Measurements from ENCODE around the gene EIF1. TPM values are rescaled to one million over a fixed set of nuclear protein-coding genes. Genes with fewer than 3 reads are reported as not detected.

EIF1 gene
- total RNA-seq, 4 donors from 2014 or later: 211 to 299 (median 249) TPM

GRCh38 chr17:41717408-41718286 is 29.0 kb downstream of the EIF1 start:
- WGBS, 2 donors: 35 to 39% methylated on average over 15 of the region's 15 CpGs
- peak in 1 of 2 donors; percentile 69 for DNase-seq (ENCODE audit: low spot score in 2 of 2)
- TF ChIP-seq CTCF (IDR thresholded peaks at IDR 0.05): no peak
- TF ChIP-seq POLR2A (IDR thresholded peaks at IDR 0.05): no peak
- intact Hi-C loops (cut with DNase I; ENCODE audit: low total_unique reads): no loop called here
- H3K4me3 ChIP-seq (ENCODE audit: low read depth, poor library complexity, severe bottlenecking): no peak overlapping the region

- WGBS, 2 donors: 34 to 51% methylated on average over 5 of the region's 5 CpGs
- no peak overlapping the region for H3K4me3 ChIP-seq (ENCODE audit: low read depth, poor library complexity, severe bottlenecking)
- intact Hi-C loops (cut with DNase I; ENCODE audit: low total_unique reads): no loop called here
- TF ChIP-seq CTCF (IDR thresholded peaks at IDR 0.05): no peak
- TF ChIP-seq POLR2A (IDR thresholded peaks at IDR 0.05): no peak
- no peak for DNase-seq (ENCODE audit: low spot score in 2 of 2)
Measured at GRCh38 chr17:41718287-41718645, 29.6 kb downstream of the EIF1 start.

GRCh38 chr17:41722231-41722630 is 33.5 kb downstream of the EIF1 start:
- intact Hi-C loops (cut with DNase I; ENCODE audit: low total_unique reads): no loop called here
- TF ChIP-seq CTCF (IDR thresholded peaks at IDR 0.05) (no peak), POLR2A (IDR thresholded peaks at IDR 0.05) (no peak)
- 83 to 85% methylated on average over 7 of the region's 7 CpGs for WGBS, 2 donors
- no peak for DNase-seq (ENCODE audit: low spot score in 2 of 2)
- H3K4me3 ChIP-seq (ENCODE audit: low read depth, poor library complexity, severe bottlenecking): no peak overlapping the region

GRCh38 chr17:41723801-41724475 is 35.3 kb downstream of the EIF1 start:
- no peak for DNase-seq (ENCODE audit: low spot score in 2 of 2)
- intact Hi-C loops (cut with DNase I; ENCODE audit: low total_unique reads): no loop called here
- no peak overlapping the region for H3K4me3 ChIP-seq (ENCODE audit: low read depth, poor library complexity, severe bottlenecking)
- 75 to 82% methylated on average over 11 to 12 of the region's 12 CpGs for WGBS, 2 donors
- no peak for TF ChIP-seq CTCF (IDR thresholded peaks at IDR 0.05)
- no peak for TF ChIP-seq POLR2A (IDR thresholded peaks at IDR 0.05)

DNA sequence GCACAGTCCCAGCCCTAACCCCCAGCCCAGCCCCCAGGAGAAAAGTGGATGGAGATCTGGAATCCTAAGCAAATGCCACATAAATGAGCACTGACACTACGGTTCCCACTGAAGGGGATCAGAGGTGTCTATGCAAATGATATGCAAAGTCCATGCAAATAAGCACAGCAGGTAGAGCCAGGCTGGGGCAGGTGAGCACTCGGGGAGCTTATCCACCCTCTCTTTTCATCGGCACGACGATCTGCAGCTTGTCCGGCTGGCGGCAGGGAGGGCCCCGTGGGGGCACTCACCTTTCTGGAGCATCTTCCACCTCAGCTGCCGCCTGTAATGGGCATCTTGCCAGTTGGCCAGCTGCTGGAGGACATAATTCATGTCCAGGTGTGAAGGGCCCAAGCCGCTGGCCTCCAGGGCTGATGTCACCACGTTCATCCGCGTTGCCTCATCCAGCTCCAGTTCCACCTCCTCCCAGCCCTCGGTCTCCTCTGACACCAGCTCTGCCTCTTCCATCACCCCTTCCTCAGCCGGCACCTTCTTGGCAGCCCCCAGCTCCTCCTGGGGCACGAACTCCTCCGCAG is 35.9 kb downstream of the EIF1 start:
- TF ChIP-seq CTCF (IDR thresholded peaks at IDR 0.05): no peak
- H3K4me3 ChIP-seq (ENCODE audit: low read depth, poor library complexity, severe bottlenecking): no peak overlapping the region
- no peak for DNase-seq (ENCODE audit: low spot score in 2 of 2)
- 71 to 72% methylated on average over 16 of the region's 17 CpGs for WGBS, 2 donors
- intact Hi-C loops (cut with DNase I; ENCODE audit: low total_unique reads): no loop called here

Data from lower leg skin (tissue), 4 donors.